Sciatic nerve (tissue), 2 donors: ENCODE measurements around the gene VSNL1. TPM values are rescaled to one million over a fixed set of nuclear protein-coding genes. Genes with fewer than 3 reads are reported as not detected.
"Not testable (repeated sequence)": the region's sequence is repeated elsewhere in the genome, so short reads cannot be mapped to it uniquely, and the experiment has no call there.

Experiments
- ATAC-seq: fragments of 200-7000 bp; cut with Tn5 transposase; one replicate; pipeline ENCODE4 v1.9.1; 2020; ENCODE audit warnings: mild to moderate bottlenecking, moderate library complexity
- DNase-seq: peaks from one replicate; pipeline ENCODE4 v3.0.0-alpha.2; 2020; ENCODE audit warnings: low spot score
- intact Hi-C: fragments of 100-400 bp; cut with DNase I; formaldehyde crosslinking; loops from one replicate; pipeline ENCODE4 v1.14.2; 2022
- total RNA-seq: library from RNA; stranded (reverse); fragmentation: NEBNext Ultra II Directional; extraction: Animal tissue kit (Norgen Biotek cat#: 25700); gene quantifications from one replicate; pipeline ENCODE4 v1.2.1, GENCODE V29; 2021
- donor health status: DM: no; HTN: no; CAD: no.
- donor health status: DM: no; HTN: no; CAD: no.

VSNL1 gene
- total RNA-seq, 1 donor from 2014 or later: 0.67 TPM

DNA sequence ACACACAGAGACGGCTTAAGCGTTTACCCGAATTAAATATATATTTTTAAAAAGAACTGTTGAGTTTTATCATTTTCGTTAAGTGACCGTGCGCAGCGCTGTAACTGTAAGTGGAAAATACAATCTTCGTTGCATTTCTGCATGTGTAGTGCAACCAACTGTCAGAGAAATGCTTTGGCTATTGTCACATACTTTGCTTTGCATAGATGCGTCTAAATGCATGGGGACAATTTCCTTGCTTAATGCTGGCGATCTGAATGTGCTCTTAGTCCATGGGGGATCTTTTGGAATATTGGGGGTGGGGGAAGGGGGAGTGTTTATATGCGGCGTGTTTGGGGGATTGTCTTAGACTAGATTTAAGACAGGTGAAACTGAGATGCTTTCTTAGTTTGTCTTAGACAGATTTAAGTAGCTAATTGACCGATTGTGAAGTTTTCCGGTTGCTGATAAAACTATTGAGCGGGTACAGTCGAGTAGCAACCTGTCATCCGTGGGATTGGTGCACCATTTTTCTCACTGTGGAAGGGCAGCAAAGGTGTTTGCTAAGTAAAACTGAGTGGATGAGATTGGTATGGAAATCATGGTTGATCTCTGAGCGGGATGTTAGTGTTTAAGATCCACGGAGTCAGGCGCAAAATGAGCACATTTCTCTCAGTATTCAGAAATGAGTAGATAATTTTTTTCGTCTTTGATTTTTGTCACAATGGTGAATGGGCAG, 476 bp downstream of the VSNL1 start:
- DNase-seq (no peak), ATAC-seq (peak; percentile 5)
- intact Hi-C loops: no loop called here

DNA sequence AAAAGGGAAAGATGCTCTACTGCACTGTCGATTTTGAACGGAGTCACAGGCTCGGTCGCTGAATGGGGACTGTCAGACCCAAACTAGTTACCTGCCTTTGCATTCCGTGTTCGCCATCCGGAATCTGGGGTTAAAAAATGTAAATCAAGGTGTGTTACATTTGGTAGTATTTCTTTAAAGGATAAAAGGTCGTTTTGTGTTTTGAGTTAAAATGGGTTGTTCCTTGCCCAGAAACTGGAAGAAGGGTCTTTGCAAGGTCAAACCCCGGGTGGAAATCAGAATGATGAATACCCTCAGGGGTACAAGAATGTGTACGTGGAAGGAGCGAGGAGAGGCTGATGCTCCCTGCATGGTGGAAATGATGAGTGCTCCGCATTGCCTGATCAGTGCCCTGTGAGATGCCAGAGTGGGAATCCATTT, 1.0 kb downstream of the VSNL1 start:
- ATAC-seq: no peak
- intact Hi-C loops: no loop called here
- DNase-seq: no peak

DNA sequence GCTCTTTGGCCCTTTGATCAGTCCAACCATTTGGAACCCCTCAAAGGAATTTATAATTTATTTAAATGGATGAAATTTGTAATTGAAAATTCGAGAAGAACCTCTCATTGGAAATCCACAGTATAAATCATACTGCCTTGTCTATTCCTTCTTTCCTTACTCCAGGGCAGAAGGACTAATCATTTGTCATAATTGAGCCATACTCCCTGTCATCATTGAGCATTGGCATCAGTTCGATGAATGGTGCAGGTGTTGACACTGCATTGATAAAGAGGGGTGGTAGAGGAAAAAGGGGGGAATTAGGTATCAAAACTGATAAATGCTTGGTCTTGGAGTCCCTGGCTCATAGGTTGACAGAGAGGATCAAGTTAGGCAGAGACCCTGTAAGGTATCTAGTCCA, 2.0 kb downstream of the VSNL1 start:
- intact Hi-C loops: no loop called here
- DNase-seq: no peak
- ATAC-seq: no peak

DNA sequence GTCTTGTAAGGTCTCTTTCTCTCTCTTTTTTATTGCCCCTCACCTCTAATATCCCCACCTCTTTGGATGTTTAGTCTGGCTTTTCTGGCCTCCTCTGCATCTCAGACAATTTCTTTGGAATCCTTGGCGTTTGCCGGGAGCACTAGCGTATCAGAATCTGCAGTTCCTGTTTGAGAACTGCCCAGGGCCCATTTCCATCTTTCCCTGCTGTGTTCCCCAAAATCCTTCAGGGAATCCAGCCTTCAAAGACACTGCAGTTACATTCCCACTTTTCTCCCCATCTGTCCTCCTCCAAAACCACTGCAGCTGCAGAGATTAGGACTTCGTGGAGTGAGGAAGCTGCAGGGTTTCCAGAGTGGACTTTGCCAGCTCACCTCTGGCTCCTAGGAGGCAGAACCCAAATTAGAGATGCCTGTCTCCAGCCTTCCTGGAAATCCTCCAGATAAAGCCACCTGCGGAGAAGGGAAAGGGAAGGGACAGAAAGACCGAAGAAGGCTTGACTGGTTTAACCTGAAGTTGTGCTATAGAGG, 2.7 kb downstream of the VSNL1 start:
- ATAC-seq (no peak), DNase-seq (no peak)
- intact Hi-C loops: no loop called here

DNA sequence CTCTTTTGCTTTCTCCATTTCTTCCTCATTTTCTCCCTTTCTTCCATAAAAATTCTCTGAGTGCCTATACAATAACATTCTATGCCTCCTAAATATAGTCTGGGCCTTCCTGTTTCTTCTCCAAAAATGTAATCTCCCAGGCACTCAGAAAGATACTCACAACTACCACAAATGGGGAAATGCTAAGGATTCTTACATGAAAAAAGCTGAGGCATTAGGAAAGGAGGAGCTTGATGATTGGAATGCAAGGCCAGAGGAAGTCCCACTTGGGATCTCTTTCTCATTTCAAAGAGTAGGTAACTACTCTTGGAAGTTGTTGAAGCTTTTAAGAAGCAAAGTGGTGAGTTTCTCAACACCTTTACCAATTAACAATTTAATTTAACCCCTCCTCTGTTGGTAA, 3.4 kb downstream of the VSNL1 start:
- intact Hi-C loops: no loop called here
- DNase-seq: no peak
- ATAC-seq: no peak

DNA sequence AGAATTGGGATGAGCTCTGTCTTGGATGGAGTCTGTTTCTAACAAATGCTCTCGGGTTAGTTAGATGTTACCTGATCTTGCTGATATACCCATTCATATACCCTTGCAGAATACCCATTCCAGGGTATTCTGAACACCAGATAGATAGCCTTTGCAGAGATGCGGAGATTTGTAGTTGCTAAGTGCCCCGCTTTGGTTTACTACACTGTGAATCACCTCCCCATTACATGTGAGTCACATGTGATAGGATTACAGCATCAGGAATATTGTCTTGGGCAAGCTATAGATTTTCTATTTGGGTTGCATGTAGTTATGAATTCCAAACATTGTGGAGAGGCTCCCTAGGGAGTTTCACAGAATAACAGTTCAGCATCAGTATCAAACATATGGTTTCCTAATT, 3.8 kb downstream of the VSNL1 start:
- intact Hi-C loops: no loop called here
- no peak for ATAC-seq
- DNase-seq: no peak

DNA sequence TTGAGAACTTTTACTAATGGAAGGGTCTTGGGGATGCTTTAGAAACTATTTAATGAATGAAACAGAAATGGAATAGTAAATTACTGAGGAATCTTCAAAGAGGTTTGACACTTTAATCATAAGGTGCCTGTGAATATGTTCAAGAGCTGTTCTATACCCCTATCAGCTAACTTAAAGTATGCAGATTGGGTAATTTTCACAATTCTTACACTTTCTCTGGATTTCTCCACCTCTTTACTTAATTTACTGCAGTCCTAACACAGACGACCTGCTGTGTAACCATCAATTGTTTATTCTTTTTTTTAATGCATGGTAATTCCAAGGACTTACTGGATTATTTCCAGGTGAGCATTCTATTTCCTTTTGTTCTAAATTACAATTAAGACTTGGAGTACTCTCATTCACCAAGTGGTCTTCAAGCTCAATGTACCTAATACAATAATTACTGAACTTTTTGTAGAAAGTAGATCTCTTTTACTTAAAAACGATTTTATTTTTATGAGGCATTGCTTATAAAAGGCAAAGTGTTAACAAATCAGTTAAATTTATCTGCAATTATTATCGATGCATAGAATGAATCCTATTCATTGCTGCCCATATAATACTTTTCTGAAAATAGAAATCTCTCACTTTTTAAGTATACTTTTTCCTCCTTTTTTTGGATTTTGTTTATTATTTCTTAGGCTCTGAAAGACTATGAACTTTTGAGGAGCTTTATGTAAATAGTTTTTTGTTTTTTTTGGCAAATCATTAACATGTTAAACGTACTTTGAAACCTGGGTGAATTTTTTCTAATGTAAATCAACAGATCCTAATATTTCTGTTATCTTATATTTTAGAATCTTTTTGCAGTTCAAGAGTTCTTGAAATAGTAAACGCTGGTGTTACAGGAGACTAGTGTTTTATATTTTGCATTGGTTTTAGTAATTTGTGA, 5.5 kb downstream of the VSNL1 start:
- intact Hi-C loops: no loop called here
- ATAC-seq: no peak
- DNase-seq: no peak

DNA sequence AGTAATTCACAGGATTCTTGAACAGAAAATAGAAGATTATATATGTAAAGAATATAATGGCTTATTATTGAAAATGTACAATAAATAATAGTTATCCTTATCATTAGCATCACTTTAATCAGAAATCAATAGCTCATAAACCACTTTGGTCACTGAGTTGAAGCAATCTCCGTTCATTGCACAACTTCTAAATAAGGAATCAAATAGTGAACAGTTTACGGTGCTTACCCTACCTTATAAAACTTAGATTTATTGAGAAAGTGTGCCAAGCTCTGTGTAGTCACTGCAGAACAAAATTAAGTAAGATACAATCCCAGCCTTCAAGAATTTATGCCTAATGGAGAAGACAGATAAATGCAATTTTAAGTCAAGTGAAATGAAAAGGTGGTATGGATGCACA, 6.7 kb downstream of the VSNL1 start:
- intact Hi-C loops: no loop called here
- no peak for ATAC-seq
- DNase-seq: no peak

DNA sequence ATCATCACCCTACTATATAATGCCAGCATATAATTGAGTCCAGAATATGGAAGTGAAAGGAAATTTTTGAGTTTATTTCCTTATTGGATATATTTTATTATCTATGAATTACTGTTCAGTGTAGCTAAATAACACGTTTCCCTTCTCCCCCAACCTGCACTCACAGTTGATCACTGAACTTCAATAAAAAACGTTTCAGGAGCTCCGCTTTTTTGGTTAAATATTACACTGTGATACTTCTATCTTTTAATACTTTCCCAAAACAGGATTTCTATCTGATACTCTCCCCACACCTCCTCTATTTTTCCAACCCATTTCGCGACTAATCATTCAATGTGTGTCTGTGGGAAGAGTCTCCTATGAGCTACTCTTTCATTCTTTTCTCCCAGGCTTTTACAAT, 7.2 kb downstream of the VSNL1 start:
- ATAC-seq (no peak), DNase-seq (no peak)
- intact Hi-C loops: no loop called here

DNA sequence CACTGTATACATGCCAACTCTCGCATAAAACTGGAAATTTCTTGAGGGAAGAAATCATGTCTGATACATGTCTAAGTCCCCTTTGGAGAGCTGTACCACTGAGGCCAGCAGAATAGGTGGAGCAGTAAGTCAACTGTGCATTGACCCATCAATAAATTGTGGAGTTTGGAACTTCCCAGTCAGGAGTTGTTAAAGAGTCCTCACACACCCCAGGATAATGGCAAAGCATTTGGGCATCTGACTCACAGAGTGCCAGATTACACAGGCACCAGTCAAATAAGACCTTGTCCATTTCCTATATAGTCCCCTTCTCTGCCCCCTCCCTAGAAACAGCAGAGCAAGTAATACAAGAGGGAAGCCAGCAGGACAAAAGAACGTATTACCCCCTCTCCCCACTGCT, 10.4 kb downstream of the VSNL1 start:
- intact Hi-C loops: no loop called here
- ATAC-seq (no peak), DNase-seq (no peak)

DNA sequence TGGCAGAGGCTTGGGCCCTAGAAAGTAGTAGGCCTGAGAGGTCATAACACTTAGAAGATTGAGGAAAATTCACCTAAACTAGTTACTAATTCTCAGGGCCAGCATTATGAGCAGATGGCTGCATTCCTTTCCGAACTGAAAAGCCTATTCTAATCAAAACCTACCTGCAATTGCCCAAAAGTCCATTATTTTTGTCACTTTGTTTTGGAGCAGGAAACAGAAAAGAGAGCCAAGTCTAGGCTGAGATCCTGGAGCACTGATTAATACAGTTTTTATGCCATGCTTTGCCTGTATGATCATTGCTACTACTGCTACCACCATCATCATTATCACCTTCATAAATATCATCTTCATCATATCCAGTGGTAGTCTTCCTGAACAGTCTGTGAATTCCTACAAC, 14.7 kb downstream of the VSNL1 start:
- intact Hi-C loops: no loop called here
- no peak for DNase-seq
- no peak for ATAC-seq

DNA sequence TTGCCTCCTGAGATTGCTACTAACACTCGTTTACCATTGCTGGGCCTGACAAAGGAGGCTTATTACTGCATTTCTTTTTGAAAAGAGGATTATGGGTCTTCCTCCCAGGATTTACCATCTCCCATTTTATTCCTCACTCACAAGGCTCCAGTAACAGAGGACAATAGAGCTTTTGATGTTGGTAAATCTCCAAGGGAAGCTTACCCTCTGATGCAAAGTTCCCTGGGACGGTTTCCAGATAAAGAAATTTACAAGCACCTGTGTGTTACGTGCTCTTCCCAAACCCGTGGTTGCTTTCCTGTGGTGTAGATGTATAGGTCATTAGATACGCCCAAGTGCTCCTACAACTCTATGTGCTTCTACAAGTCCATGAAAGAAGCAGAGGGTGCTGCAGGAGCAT, 17.1 kb downstream of the VSNL1 start:
- intact Hi-C loops: no loop called here
- ATAC-seq: no peak
- DNase-seq: no peak

DNA sequence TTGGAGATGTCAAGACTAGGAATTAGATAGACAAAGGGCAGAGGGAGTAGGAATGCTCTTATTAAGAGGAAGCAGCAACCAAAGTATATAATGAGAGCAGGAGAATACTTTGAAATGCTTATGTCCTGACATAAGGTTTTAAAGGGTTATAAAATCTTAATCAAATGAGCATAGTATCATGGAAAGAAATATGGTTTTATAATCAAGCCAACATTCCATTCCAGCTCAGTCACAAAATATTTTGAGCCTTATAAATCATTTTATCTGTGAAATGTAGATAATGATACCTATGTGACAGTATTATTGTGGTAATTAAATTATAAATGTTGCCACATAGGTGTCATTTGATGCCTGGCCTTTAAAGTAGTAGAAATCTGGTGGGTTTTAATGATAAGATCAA, 17.6 kb downstream of the VSNL1 start:
- ATAC-seq: no peak
- intact Hi-C loops: no loop called here
- no peak for DNase-seq

DNA sequence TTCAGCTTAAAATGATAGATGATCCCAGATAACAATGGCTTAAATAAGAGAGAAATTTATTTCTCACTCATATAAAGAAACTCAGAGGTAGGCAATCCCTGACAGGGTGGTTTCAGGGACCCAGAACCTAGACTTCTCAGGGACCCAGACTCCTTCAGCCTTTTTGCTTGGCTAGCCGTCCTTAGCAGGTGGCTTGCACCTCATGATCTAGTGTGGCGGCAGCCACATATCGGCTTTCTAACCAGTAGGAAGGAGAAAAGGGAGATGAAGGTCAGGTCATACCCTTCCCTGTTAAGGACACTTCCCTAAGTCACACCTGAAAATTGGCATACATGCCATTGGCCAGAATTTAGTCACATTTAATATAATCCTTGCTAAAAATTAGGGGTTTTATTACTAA, 18.4 kb downstream of the VSNL1 start:
- intact Hi-C loops: no loop called here
- DNase-seq: no peak
- no peak for ATAC-seq

DNA sequence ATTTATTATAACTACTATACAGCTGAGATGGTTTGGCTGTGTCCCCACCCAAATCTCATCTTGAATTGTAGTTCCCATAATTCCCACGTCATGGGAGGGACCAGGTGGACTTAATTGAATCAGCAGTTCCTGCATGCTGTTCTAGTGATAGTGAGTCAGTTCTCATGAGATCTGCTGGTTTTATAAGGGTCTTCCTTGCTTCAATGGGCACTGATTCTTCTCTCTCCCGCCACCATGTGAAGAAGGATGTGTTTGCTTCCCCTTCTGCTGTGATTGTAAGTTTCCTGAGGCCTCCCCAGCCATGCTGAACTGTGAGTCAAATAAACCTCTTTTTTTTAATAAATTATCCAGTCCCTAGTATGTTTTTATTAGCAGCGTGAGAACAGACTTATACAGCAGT, 25.2 kb downstream of the VSNL1 start:
- intact Hi-C loops, ATAC-seq: not testable (repeated sequence)

DNA sequence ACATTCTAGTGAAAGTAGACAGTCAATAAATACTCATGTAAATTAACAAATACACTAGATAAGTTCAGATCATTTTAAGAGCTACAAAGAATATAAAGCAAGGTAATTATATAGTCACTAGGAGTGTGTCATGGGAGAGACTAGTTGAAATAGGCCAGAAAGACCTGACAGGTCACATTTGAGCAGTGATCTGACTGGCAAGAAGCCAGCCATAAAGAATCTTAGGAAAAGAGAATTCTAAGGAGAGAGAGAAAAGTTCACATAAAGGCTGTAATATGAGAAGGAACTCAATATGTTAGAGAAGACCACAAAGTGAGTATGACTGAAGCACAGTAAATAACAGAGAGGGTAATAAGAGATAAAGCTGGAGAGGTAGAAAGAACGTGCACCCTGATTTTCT, 31.2 kb downstream of the VSNL1 start:
- ATAC-seq: no peak

More for the DNA sequence above, 25.2 kb downstream of the VSNL1 start:
- DNase-seq: not testable (repeated sequence)

DNA sequence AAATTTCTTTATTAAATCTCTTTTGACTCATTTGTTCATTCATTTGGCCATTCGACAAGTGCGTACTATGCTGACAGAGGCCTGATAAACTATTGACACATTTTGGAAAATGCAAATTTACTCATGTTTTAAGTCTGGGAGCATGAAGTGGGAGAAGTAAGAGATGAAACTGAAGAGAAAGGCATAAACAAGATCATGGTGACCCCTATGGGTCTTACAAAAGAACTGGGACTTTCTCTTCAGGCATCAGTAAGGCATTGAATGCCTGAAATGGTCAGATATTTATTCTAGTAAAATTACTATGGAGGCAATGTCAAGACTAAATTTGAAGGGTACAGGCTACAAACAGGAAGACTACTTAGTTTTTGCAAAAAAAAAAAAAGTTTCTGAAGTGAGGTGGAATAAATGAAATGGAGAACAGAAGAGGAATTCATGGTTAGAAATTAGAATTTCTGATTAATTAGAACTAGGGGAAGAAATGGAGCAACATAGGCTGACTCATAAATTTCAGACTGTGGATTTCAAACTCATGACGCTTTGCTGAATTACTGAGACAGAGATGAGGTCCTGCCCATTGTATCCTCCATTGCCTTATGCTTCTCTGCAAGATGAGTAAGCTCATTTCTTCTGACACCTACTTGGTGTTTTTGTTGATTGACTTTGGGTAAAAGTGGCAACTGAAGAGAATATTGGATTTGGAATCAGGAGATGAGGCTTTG, 32.7 kb downstream of the VSNL1 start:
- intact Hi-C loops: no loop called here
- ATAC-seq: peak; percentile 41

More for the DNA sequence above, 31.2 kb downstream of the VSNL1 start:
- intact Hi-C loops: no loop called here
- no peak for DNase-seq

DNA sequence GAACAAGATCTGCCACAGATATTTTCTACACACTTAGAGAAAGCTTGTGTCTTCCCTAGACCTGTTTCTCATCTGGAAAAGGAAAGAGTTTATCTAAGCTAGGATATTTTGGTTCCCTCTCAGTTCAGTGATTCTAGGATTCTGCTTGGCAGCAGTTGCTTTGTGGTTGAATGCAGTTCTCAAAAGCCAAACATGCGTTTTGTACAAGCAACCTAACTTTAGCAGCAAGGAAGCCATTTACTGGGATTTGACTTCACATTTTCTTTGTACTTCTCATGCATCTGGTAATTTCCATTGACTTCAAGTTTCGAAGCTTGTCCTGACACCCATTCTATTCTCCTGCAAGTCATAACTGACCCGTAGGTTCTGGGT, 33.3 kb downstream of the VSNL1 start:
- ATAC-seq: no peak
- no peak for DNase-seq
- intact Hi-C loops: no loop called here

More for the DNA sequence above, 32.7 kb downstream of the VSNL1 start:
- no peak for DNase-seq

DNA sequence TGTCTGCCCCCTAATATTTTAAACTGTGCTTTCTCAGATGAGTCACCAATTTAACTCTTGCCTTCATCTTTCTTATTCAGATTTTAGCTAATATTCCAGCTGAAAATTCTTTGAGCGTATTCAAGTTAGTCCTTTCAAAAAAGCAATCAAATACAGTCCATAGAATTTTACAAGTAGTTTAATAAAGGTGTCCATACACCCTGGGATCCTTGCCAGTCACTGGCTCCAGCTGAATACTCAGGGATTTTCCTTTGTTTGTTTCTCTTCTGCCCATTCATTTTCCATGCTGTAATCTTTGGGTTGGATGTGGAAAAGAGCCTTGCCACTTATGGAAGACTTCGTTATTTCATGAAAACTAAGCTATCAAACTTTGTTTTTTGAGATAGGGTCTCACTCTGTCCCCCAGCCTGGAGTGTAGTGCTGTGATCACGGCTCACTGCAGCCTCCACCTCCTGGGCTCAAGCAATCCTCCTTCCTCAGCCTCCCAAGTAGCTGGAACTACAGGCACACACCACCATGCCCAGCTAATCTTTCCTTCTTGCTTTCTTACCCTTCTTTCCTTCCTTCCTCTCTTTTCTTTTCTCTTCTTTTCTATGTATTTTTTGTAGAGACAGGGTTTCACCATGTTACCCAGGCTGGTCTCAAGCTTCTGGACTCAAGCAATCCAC, 34.0 kb downstream of the VSNL1 start:
- DNase-seq (no peak), ATAC-seq (no peak)
- intact Hi-C loops: no loop called here
